Glutamatergic neuron (in vitro differentiated cells): ENCODE measurements around the gene RBFA. TPM values are rescaled to one million over a fixed set of nuclear protein-coding genes. Genes with fewer than 3 reads are reported as not detected.

Source experiments
- DNase-seq: peaks from one replicate; pipeline ENCODE4 v3.0.0; 2022
- H3K27ac Mint-ChIP-seq: one replicate; pipeline ENCODE4 v1.8.0; 2020; ENCODE audit warnings: mild to moderate bottlenecking, mixed read lengths, inconsistent platforms; ENCODE audit not compliant: unreplicated experiment
- H3K27me3 Mint-ChIP-seq: one replicate; pipeline ENCODE4 v1.8.0; 2020; ENCODE audit warnings: mild to moderate bottlenecking, moderate library complexity, mixed read lengths, inconsistent platforms; ENCODE audit not compliant: unreplicated experiment
- H3K36me3 Mint-ChIP-seq: one replicate; pipeline ENCODE4 v1.8.0; 2020; ENCODE audit warnings: mild to moderate bottlenecking, mixed read lengths, inconsistent platforms; ENCODE audit not compliant: unreplicated experiment
- H3K4me1 Mint-ChIP-seq: one replicate; pipeline ENCODE4 v1.8.0; 2020; ENCODE audit warnings: mild to moderate bottlenecking, low read depth, mixed read lengths, inconsistent platforms; ENCODE audit not compliant: unreplicated experiment
- H3K4me3 Mint-ChIP-seq: one replicate; pipeline ENCODE4 v1.8.0; 2020; ENCODE audit warnings: mild to moderate bottlenecking, mixed read lengths, inconsistent platforms; ENCODE audit not compliant: unreplicated experiment
- H3K9me3 Mint-ChIP-seq: one replicate; pipeline ENCODE4 v1.8.0; 2020; ENCODE audit warnings: mild to moderate bottlenecking, moderate library complexity, mixed read lengths, inconsistent platforms; ENCODE audit not compliant: unreplicated experiment
- CTCF ChIP-seq: fragments of 200-600 bp; sonication (generic); IDR thresholded peaks from one replicate; pipeline ENCODE4 v1.5.0; 2021; ENCODE audit not compliant: partially characterized antibody, unreplicated experiment
- total RNA-seq: library from RNA; stranded (reverse); fragmentation: NEBNext Ultra II Directional; extraction: Animal tissue kit (Norgen Biotek cat#: 25700); gene quantifications from one replicate; pipeline ENCODE4 v1.2.1, GENCODE V29; 2021; ENCODE audit not compliant: unreplicated experiment

The RBFA gene
- total RNA-seq, 1 donor from 2014 or later, result 94.6 TPM

GRCh38 chr18:80046961-80047541, 12.8 kb downstream of the RBFA start:
- H3K9me3 Mint-ChIP-seq, result peaks cover 11% of the 10 kb centered on the region
- H3K4me1 Mint-ChIP-seq, result peaks cover 6% of the 10 kb centered on the region
- H3K36me3 Mint-ChIP-seq, result peaks cover 50% of the 10 kb centered on the region
- TF ChIP-seq CTCF, result no peak
- peaks cover 10% of the 10 kb centered on the region for H3K27me3 Mint-ChIP-seq
- no peak overlapping the region for H3K4me3 Mint-ChIP-seq
- no peak overlapping the region for H3K27ac Mint-ChIP-seq
- no peak for DNase-seq

GRCh38 chr18:80050797-80051196, 16.6 kb downstream of the RBFA start:
- no peak overlapping the region for H3K4me3 Mint-ChIP-seq

GRCh38 chr18:80056095-80056494, 21.9 kb downstream of the RBFA start:
- DNase-seq, result no peak
- peaks cover 2% of the 10 kb centered on the region for H3K27me3 Mint-ChIP-seq
- H3K9me3 Mint-ChIP-seq, result peaks cover 18% of the 10 kb centered on the region
- H3K4me3 Mint-ChIP-seq, result no peak overlapping the region
- H3K36me3 Mint-ChIP-seq, result peaks cover 43% of the 10 kb centered on the region
- no peak for TF ChIP-seq CTCF
- H3K27ac Mint-ChIP-seq, result no peak overlapping the region
- H3K4me1 Mint-ChIP-seq, result no peaks in the 10 kb centered on the region

More at GRCh38 chr18:80050797-80051196, 16.6 kb downstream of the RBFA start:
- H3K27ac Mint-ChIP-seq, result no peak overlapping the region
- peaks cover 46% of the 10 kb centered on the region for H3K36me3 Mint-ChIP-seq
- no peak for TF ChIP-seq CTCF
- no peak for DNase-seq
- H3K27me3 Mint-ChIP-seq, result peaks cover 6% of the 10 kb centered on the region
- H3K4me1 Mint-ChIP-seq, result no peaks in the 10 kb centered on the region
- H3K9me3 Mint-ChIP-seq, result peaks cover 17% of the 10 kb centered on the region

GRCh38 chr18:80059945-80060344, 25.7 kb downstream of the RBFA start:
- Mint-ChIP-seq H3K9me3 (peaks cover 8% of the 10 kb centered on the region), H3K4me3 (no peak overlapping the region), H3K4me1 (no peaks in the 10 kb centered on the region), H3K27ac (no peak overlapping the region), H3K27me3 (peaks cover 1% of the 10 kb centered on the region), H3K36me3 (peaks cover 31% of the 10 kb centered on the region)
- DNase-seq, result no peak
- TF ChIP-seq CTCF, result no peak

GRCh38 chr18:80065705-80066104, 31.5 kb downstream of the RBFA start:
- Mint-ChIP-seq H3K4me1 (no peaks in the 10 kb centered on the region), H3K36me3 (peaks cover 9% of the 10 kb centered on the region), H3K4me3 (no peak overlapping the region), H3K27me3 (peaks cover 1% of the 10 kb centered on the region), H3K9me3 (peaks cover 8% of the 10 kb centered on the region), H3K27ac (no peak overlapping the region)
- TF ChIP-seq CTCF, result no peak
- DNase-seq, result no peak
